Coronary artery (tissue), 2 donors: Measurements from ENCODE around the gene CAMSAP2.

ENCODE experiments used
- DNase-seq: peaks from one replicate; pipeline ENCODE4 v3.0.0-alpha.2; 2017; ENCODE audit warnings: low spot score
- H3K27ac ChIP-seq, 2 donors: fragments of 200-600 bp; sonication (generic); one replicate each; pipeline ENCODE4 v1.5.1; 2016 to 2019
- H3K4me3 ChIP-seq: fragments of 200-600 bp; sonication (generic); 2 replicates; pipeline ENCODE4 v1.5.1; 2016; ENCODE audit warnings: mild to moderate bottlenecking, moderate library complexity
- TF ChIP-seq, protein P1 (sequence below): fragments of 200-600 bp; sonication (generic); IDR thresholded peaks from one replicate; pipeline ENCODE4 v1.5.1; 2019; ENCODE audit warnings: antibody characterized with exemption

The CAMSAP2 gene

DNA sequence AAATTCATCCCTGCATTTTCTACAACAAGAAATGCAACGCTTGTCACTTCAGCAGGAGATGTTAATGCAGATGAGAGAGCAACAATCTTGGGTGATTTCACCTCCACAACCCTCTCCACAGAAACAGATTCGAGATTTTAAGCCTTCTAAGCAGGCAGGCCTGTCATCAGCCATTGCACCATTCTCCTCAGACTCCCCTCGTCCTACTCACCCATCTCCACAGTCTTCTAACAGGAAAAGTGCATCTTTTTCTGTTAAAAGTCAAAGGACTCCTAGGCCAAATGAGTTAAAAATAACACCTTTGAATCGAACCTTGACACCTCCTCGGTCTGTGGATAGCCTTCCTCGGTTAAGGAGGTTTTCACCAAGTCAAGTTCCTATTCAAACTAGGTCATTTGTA lies 110.7 kb downstream of the CAMSAP2 start:
- Histone ChIP-seq H3K27ac (no peak overlapping the region), H3K4me3 (no peak overlapping the region)
- no peak for DNase-seq
- TF ChIP-seq, protein P1, sequence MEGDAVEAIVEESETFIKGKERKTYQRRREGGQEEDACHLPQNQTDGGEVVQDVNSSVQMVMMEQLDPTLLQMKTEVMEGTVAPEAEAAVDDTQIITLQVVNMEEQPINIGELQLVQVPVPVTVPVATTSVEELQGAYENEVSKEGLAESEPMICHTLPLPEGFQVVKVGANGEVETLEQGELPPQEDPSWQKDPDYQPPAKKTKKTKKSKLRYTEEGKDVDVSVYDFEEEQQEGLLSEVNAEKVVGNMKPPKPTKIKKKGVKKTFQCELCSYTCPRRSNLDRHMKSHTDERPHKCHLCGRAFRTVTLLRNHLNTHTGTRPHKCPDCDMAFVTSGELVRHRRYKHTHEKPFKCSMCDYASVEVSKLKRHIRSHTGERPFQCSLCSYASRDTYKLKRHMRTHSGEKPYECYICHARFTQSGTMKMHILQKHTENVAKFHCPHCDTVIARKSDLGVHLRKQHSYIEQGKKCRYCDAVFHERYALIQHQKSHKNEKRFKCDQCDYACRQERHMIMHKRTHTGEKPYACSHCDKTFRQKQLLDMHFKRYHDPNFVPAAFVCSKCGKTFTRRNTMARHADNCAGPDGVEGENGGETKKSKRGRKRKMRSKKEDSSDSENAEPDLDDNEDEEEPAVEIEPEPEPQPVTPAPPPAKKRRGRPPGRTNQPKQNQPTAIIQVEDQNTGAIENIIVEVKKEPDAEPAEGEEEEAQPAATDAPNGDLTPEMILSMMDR = no peak

DNA sequence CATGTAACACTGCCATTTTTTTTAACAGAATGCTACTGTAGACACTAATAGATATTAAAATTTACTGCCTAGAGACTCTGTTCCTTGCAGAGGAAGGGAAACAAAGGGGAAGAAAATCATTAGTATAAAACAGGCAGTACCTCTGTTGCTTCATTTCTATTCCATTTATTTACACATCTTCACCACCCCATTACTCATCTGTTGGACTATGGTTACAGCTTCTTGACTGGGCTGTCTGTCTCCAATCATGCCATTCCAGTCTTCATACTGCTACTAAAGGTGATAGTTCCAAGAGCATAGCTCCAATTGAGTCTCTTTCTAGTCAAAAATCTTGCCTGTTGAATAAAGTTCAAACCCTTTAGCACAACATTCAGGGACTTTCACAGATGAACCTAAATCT lies 111.9 kb downstream of the CAMSAP2 start:
- H3K4me3 ChIP-seq = no peak overlapping the region
- no peak for DNase-seq
- TF ChIP-seq, protein P1 = no peak
- no peak overlapping the region for H3K27ac ChIP-seq

DNA sequence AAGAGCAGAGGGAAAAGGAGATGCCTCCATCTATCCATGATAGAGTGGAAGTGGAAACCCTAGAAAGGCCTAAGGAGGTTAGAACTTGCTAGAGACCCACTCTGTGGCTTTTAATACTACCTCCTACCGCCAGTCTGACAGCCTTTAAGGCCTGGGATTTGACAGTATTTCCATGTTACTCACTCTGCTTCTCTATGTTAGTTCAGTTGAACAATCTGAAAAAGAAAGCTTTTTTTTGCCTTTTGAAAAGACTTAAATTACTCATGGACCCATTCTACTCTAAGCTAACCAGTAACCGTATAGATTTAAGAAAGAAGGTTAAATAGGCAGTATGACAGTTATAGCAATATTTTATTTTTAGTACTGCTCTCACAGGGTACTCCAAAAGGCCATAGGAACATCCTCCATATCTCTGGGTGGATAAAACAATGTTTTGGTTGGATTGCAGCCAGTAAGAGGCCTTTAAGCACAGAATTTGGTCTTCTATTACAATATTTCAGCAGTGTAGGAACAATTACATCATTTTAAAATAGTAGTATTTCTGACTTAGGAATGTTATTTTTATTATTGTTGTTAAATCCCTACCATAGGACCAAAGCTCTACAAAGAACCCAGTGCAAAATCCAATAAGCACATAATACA lies 118.1 kb downstream of the CAMSAP2 start:
- no peak for DNase-seq
- TF ChIP-seq, protein P1 = no peak
- Histone ChIP-seq H3K27ac (no peak overlapping the region), H3K4me3 (no peak overlapping the region)

DNA sequence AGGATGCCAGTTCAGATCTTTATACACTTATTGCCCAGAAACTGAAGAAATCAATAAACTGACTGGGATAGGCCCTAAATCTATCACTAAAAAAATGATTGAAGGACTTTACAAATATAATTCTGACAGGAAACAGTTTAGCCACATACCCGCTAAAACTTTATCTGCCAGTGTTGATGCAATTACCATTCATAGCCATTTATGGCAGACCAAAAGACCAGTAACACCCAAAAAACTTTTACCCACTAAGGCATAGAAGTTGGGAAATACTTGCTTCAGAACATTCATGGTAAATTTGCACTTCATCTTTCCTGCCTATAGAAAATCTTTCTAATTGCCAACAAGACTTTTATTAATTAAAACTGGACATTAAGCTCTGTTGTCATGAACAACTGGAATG lies 119.1 kb downstream of the CAMSAP2 start:
- Histone ChIP-seq H3K4me3 (no peak overlapping the region), H3K27ac (no peak overlapping the region)
- TF ChIP-seq, protein P1 = no peak
- no peak for DNase-seq

DNA sequence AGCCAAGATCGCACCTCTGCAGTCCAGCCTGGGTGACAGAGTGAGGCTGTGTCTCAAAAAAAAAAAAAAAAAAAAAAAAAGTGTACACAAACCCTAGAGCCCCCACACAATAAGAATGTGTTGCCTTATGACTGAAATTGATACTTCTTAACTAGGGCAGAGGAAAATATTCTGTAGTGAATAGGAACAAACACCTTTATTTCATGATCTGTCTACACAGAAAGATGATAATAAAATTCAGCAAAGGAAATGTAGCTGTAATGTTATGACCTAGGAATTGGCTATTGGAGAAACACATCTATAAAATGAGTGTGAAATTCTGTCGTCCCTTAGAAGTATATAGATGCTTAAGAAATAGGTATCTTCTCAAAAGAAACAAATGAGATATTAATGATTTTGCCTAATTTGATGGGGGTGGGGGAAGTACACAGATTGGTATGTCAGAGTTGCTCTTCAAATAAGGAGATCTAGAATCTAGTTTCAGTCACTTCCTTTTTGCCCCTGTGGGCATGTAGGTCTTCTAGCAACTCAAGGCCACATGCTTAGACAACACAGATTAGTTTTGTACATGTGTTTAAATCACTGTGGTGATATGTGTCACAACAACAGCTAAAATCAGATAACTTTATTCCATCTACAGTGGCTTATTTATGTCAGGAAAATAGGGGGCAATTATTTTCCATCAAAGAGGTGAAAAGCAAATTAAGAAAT lies 123.4 kb downstream of the CAMSAP2 start:
- DNase-seq = no peak
- TF ChIP-seq, protein P1 = no peak
- Histone ChIP-seq H3K4me3 (no peak overlapping the region), H3K27ac (no peak overlapping the region)

DNA sequence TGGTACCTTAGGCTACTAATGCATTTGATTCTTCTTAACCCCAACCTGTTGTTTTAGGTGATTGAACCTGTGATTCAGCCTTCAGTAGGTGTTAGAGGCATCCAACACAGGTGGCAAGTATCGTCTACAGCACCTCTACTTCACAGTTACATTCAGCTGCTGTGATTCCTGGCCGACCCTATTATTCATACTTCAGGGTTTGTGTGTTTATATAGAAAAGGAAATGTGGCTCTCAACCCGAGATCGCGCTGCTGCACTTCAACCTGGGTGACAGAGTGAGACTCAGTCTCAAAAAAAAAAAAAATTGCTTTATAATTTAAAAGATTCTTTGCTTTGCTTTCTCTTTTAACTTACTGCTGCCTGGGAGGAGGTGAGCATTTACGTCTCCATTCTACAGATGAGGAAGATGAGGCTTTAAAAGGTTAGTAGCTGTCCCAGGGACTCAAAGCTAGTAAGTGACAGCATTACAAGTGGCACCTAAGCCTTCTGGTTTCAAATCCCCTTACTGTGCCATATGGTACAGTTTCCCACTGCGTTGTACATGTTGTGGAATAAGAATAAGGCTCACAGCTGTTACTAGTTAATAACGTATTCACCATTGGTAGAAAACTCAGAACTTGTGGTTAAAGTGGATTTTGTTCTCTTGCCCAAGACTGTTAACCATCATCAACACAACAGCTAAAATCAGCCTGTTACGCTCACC lies 124.2 kb downstream of the CAMSAP2 start:
- TF ChIP-seq, protein P1 = no peak
- Histone ChIP-seq H3K4me3 (no peak overlapping the region), H3K27ac (no peak overlapping the region)
- DNase-seq = no peak

DNA sequence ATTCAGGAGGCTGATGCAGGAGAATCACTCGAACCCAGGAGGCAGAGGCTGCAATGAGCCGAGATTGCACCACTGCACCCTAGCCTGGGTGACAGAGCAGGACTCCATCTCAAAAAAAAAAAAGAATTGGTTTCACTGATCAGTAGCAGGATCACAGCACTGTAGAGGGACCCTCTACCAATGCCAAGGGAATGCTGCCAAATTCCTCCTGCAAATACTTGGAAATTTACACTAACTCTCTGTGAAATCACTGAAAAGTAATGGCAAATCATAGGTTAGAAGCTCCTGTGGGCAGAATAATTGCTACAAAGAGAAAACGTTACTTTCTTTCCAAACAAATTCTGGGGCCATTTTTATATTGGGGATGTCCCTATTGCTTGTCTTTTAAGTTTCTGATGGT lies 127.4 kb downstream of the CAMSAP2 start:
- no peak overlapping the region for H3K27ac ChIP-seq
- DNase-seq = no peak
- H3K4me3 ChIP-seq = no peak overlapping the region
- TF ChIP-seq, protein P1 = no peak
